ENCODE measurements around the gene SLFN12. TPM values are rescaled to one million over a fixed set of nuclear protein-coding genes. Genes with fewer than 3 reads are reported as not detected.
"Not testable (repeated sequence)": the region's sequence is repeated elsewhere in the genome, so short reads cannot be mapped to it uniquely, and the experiment has no call there.

The SLFN12 gene
- polyA plus RNA-seq, 1 experiment = 36.1 TPM

GRCh38 chr17:35416659-35417058, 15.6 kb downstream of the SLFN12 start:
- Histone ChIP-seq H3K27ac (ENCODE audit: low read depth, low read length) (no peak overlapping the region), H3K4me3 (ENCODE audit: low read depth, low read length) (no peak overlapping the region), H3K9me3 (ENCODE audit: control insufficient read depth, insufficient read depth, low read length) (no peaks in the 10 kb centered on the region), H3K27me3 (ENCODE audit: control insufficient read depth, insufficient read depth, low read length) (no peaks in the 10 kb centered on the region)
- DNase-seq (ENCODE audit: low read depth, low spot score) = no peak
- TF ChIP-seq CTCF (IDR thresholded peaks at IDR 0.05; ENCODE audit: low read depth, low read length) = no peak
- CTCF ChIA-PET = no interaction called here
- POLR2A ChIA-PET = interaction anchor here (0.6 kb wide), 1 partner anchor 43 kb away, joined by 3 read pairs; the partner anchor contains the start of gene SLFN11

- CTCF ChIA-PET; H3K27ac ChIP-seq (ENCODE audit: low read depth, low read length); H3K27me3 ChIP-seq (ENCODE audit: control insufficient read depth, insufficient read depth, low read length); DNase-seq (ENCODE audit: low read depth, low spot score); H3K9me3 ChIP-seq (ENCODE audit: control insufficient read depth, insufficient read depth, low read length); POLR2A ChIA-PET; H3K4me3 ChIP-seq (ENCODE audit: low read depth, low read length): not testable (repeated sequence)
Observed at GRCh38 chr17:35414707-35415106, 17.6 kb downstream of the SLFN12 start.

GRCh38 chr17:35414247-35414646, 18.1 kb downstream of the SLFN12 start:
- Histone ChIP-seq H3K27me3 (ENCODE audit: control insufficient read depth, insufficient read depth, low read length) (no peaks in the 10 kb centered on the region), H3K4me3 (ENCODE audit: low read depth, low read length) (no peak overlapping the region), H3K9me3 (ENCODE audit: control insufficient read depth, insufficient read depth, low read length) (no peaks in the 10 kb centered on the region), H3K27ac (ENCODE audit: low read depth, low read length) (no peak overlapping the region)
- TF ChIP-seq CTCF (IDR thresholded peaks at IDR 0.05; ENCODE audit: low read depth, low read length) = no peak
- no peak for DNase-seq (ENCODE audit: low read depth, low spot score)
- POLR2A ChIA-PET = no interaction called here
- CTCF ChIA-PET = no interaction called here

- DNase-seq (ENCODE audit: low read depth, low spot score) = no peak
- no peak for TF ChIP-seq CTCF (IDR thresholded peaks at IDR 0.05; ENCODE audit: low read depth, low read length)
- CTCF ChIA-PET = no interaction called here
- Histone ChIP-seq H3K9me3 (ENCODE audit: control insufficient read depth, insufficient read depth, low read length) (peaks cover 2% of the 10 kb centered on the region; the same call in 1 of the 2 replicates), H3K27me3 (ENCODE audit: control insufficient read depth, insufficient read depth, low read length) (no peaks in the 10 kb centered on the region), H3K27ac (ENCODE audit: low read depth, low read length) (no peak overlapping the region), H3K4me3 (ENCODE audit: low read depth, low read length) (no peak overlapping the region)
- POLR2A ChIA-PET = no interaction called here
Observed at GRCh38 chr17:35407531-35407930, 24.8 kb downstream of the SLFN12 start.

- POLR2A ChIA-PET = no interaction called here
- DNase-seq (ENCODE audit: low read depth, low spot score) = no peak
- CTCF ChIA-PET = interaction anchor here (0.7 kb wide), 1 partner anchor 127 kb away, joined by 3 read pairs; no protein-coding TSS in a partner anchor
- TF ChIP-seq CTCF (IDR thresholded peaks at IDR 0.05; ENCODE audit: low read depth, low read length) = no peak
- Histone ChIP-seq H3K27me3 (ENCODE audit: control insufficient read depth, insufficient read depth, low read length) (no peaks in the 10 kb centered on the region), H3K4me3 (ENCODE audit: low read depth, low read length) (no peak overlapping the region), H3K27ac (ENCODE audit: low read depth, low read length) (no peak overlapping the region), H3K9me3 (ENCODE audit: control insufficient read depth, insufficient read depth, low read length) (peaks cover 2% of the 10 kb centered on the region; the same call in 1 of the 2 replicates)
Observed at GRCh38 chr17:35406568-35406967, 25.7 kb downstream of the SLFN12 start.

- no peaks in the 10 kb centered on the region for H3K27me3 ChIP-seq (ENCODE audit: control insufficient read depth, insufficient read depth, low read length)
- DNase-seq (ENCODE audit: low read depth, low spot score) = no peak
- no peak for TF ChIP-seq CTCF (IDR thresholded peaks at IDR 0.05; ENCODE audit: low read depth, low read length)
- CTCF ChIA-PET = interaction anchor here (0.6 to 1.0 kb wide), 3 partner anchors 93 to 135 kb away, joined by 3 to 4 read pairs (median 3); partner anchors contain the start of gene SLFN12L
- POLR2A ChIA-PET = no interaction called here
- H3K9me3 ChIP-seq (ENCODE audit: control insufficient read depth, insufficient read depth, low read length) = peaks cover 2% of the 10 kb centered on the region; the same call in 1 of the 2 replicates
- no peak overlapping the region for H3K27ac ChIP-seq (ENCODE audit: low read depth, low read length)
- no peak overlapping the region for H3K4me3 ChIP-seq (ENCODE audit: low read depth, low read length)
Observed at GRCh38 chr17:35404360-35404759, 27.9 kb downstream of the SLFN12 start.

GRCh38 chr17:35393783-35394182, 38.5 kb downstream of the SLFN12 start:
- H3K4me3 ChIP-seq (ENCODE audit: low read depth, low read length); H3K9me3 ChIP-seq (ENCODE audit: control insufficient read depth, insufficient read depth, low read length); H3K27ac ChIP-seq (ENCODE audit: low read depth, low read length); DNase-seq (ENCODE audit: low read depth, low spot score); H3K27me3 ChIP-seq (ENCODE audit: control insufficient read depth, insufficient read depth, low read length); CTCF ChIA-PET; POLR2A ChIA-PET: not testable (repeated sequence)
